ENCODE results near the gene PPM1H. TPM values are rescaled to one million over a fixed set of nuclear protein-coding genes. Genes with fewer than 3 reads are reported as not detected.

The PPM1H gene
- total RNA-seq, 1 donor = 13.4 TPM

DNA sequence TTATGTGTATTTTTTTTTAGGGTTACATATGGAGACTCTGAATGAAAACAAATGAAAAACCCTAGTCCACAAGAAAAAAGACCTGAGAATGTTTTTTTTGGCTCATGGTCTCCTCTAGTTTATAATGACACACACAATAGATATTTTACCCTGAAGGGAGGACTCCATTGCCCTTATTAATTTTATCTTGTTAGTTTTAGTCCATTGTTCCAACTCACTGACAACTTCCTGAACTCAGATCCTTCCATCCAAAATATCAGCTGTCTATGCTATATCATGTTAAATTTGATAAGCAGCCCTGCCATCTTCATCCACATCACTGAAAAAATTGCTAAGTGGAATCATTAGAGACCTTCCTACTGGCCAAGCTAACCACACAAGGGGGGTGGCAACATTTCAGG lies 236.2 kb downstream of the PPM1H start:
- Histone ChIP-seq H3K4me3 (ENCODE audit: insufficient read depth, low read length) (no peak overlapping the region), H3K27me3 (ENCODE audit: insufficient read depth, low read length) (no peaks in the 10 kb centered on the region), H3K4me1 (ENCODE audit: insufficient read depth, low read length) (peaks cover 48% of the 10 kb centered on the region), H3K79me2 (ENCODE audit: insufficient read depth, low read length) (no peaks in the 10 kb centered on the region), H2AFZ (ENCODE audit: low read length) (no peak overlapping the region), H3K36me3 (ENCODE audit: insufficient read depth, low read length) (no peaks in the 10 kb centered on the region), H3K4me2 (ENCODE audit: insufficient read depth, low read length) (no peak overlapping the region), H4K20me1 (ENCODE audit: insufficient read depth, low read length) (no peaks in the 10 kb centered on the region), H3K27ac (ENCODE audit: low read depth, low read length) (peak overlapping the region; percentile 84), H3K9me3 (ENCODE audit: low read depth, low read length) (no peaks in the 10 kb centered on the region)
- no peak for DNase-seq (ENCODE audit: insufficient read length, low spot score, missing footprints)
- TF ChIP-seq, protein P1, sequence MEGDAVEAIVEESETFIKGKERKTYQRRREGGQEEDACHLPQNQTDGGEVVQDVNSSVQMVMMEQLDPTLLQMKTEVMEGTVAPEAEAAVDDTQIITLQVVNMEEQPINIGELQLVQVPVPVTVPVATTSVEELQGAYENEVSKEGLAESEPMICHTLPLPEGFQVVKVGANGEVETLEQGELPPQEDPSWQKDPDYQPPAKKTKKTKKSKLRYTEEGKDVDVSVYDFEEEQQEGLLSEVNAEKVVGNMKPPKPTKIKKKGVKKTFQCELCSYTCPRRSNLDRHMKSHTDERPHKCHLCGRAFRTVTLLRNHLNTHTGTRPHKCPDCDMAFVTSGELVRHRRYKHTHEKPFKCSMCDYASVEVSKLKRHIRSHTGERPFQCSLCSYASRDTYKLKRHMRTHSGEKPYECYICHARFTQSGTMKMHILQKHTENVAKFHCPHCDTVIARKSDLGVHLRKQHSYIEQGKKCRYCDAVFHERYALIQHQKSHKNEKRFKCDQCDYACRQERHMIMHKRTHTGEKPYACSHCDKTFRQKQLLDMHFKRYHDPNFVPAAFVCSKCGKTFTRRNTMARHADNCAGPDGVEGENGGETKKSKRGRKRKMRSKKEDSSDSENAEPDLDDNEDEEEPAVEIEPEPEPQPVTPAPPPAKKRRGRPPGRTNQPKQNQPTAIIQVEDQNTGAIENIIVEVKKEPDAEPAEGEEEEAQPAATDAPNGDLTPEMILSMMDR (IDR thresholded peaks at IDR 0.05; ENCODE audit: extremely low read depth, low read depth, low read length) = no peak

DNA sequence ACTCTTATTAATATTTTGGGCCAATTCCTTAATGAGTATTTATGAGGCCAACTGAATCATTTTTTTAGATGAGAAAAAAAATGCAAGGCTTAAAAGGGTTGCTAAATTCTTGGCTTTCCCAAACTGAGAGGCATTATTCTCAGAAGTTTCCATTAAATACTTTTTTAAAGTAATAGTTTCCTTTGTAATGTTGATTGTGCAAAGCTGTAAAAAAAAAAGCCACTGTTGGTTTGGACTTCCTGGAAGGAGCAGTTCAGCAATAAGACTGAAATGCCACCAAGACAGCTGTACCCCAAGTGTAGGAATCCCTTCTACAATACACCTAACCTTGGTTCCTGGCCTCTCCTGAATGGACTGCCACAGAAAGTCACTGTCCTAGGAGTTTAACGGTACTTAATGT lies 237.1 kb downstream of the PPM1H start:
- TF ChIP-seq, protein P1 (IDR thresholded peaks at IDR 0.05; ENCODE audit: extremely low read depth, low read depth, low read length) = no peak
- peaks cover 48% of the 10 kb centered on the region for H3K4me1 ChIP-seq (ENCODE audit: insufficient read depth, low read length)
- no peak overlapping the region for H3K4me3 ChIP-seq (ENCODE audit: insufficient read depth, low read length)
- no peak overlapping the region for H2AFZ ChIP-seq (ENCODE audit: low read length)
- no peaks in the 10 kb centered on the region for H3K9me3 ChIP-seq (ENCODE audit: low read depth, low read length)
- no peaks in the 10 kb centered on the region for H3K36me3 ChIP-seq (ENCODE audit: insufficient read depth, low read length)
- H3K27me3 ChIP-seq (ENCODE audit: insufficient read depth, low read length) = no peaks in the 10 kb centered on the region
- no peaks in the 10 kb centered on the region for H4K20me1 ChIP-seq (ENCODE audit: insufficient read depth, low read length)
- H3K4me2 ChIP-seq (ENCODE audit: insufficient read depth, low read length) = no peak overlapping the region
- no peaks in the 10 kb centered on the region for H3K79me2 ChIP-seq (ENCODE audit: insufficient read depth, low read length)
- DNase-seq (ENCODE audit: insufficient read length, low spot score, missing footprints) = no peak
- H3K27ac ChIP-seq (ENCODE audit: low read depth, low read length) = peak overlapping the region; percentile 84

DNA sequence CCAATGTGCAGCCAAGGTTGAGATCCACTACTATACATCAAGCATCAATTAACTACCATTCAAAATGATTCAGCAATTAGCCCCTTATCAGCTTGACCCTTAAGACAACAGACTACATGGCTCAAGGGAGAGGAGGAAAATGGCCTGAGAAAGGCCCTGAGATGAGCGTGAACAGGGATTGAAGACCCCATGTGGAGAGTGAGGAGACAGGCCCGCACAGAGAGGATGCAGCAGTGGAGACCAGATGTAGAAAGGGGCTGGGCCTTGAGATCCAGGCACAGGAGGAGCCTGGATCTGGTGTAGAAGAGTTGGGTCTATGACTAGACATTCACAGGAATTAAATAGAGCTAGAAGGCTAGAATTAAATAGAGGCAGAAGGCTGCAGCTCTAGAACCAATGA lies 239.3 kb downstream of the PPM1H start:
- H3K79me2 ChIP-seq (ENCODE audit: insufficient read depth, low read length) = no peaks in the 10 kb centered on the region
- H3K9me3 ChIP-seq (ENCODE audit: low read depth, low read length) = no peaks in the 10 kb centered on the region

DNA sequence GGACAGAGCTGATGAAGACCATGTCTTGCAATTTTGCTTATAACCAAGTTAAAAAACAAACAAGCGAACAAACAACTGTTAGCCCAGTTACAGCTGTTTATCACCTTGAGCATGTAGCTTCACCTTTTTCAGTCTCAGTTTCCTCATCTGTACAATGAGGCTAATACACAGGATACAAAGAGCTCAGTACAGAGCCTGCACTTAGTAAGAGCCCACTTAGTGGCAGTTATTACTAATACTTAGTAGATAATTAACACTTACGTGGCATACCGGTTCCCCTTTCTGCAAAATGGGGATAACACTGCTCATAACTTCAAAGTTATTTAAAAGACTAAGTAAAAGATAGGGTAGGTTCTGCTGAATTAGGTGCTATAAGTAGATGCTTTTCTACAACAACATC lies 240.3 kb downstream of the PPM1H start:
- H3K79me2 ChIP-seq (ENCODE audit: insufficient read depth, low read length) = no peaks in the 10 kb centered on the region
- DNase-seq (ENCODE audit: insufficient read length, low spot score, missing footprints) = no peak
- no peak overlapping the region for H3K27ac ChIP-seq (ENCODE audit: low read depth, low read length)
- no peak overlapping the region for H3K4me2 ChIP-seq (ENCODE audit: insufficient read depth, low read length)
- H3K4me1 ChIP-seq (ENCODE audit: insufficient read depth, low read length) = peaks cover 41% of the 10 kb centered on the region
- no peaks in the 10 kb centered on the region for H3K27me3 ChIP-seq (ENCODE audit: insufficient read depth, low read length)
- H2AFZ ChIP-seq (ENCODE audit: low read length) = no peak overlapping the region
- no peaks in the 10 kb centered on the region for H4K20me1 ChIP-seq (ENCODE audit: insufficient read depth, low read length)
- no peaks in the 10 kb centered on the region for H3K9me3 ChIP-seq (ENCODE audit: low read depth, low read length)
- H3K4me3 ChIP-seq (ENCODE audit: insufficient read depth, low read length) = no peak overlapping the region
- H3K36me3 ChIP-seq (ENCODE audit: insufficient read depth, low read length) = no peaks in the 10 kb centered on the region
- TF ChIP-seq, protein P1 (IDR thresholded peaks at IDR 0.05; ENCODE audit: extremely low read depth, low read depth, low read length) = no peak

More for the DNA sequence above, 239.3 kb downstream of the PPM1H start:
- Histone ChIP-seq H3K4me2 (ENCODE audit: insufficient read depth, low read length) (no peak overlapping the region), H4K20me1 (ENCODE audit: insufficient read depth, low read length) (no peaks in the 10 kb centered on the region), H3K36me3 (ENCODE audit: insufficient read depth, low read length) (no peaks in the 10 kb centered on the region), H2AFZ (ENCODE audit: low read length) (no peak overlapping the region), H3K4me1 (ENCODE audit: insufficient read depth, low read length) (peaks cover 48% of the 10 kb centered on the region), H3K27me3 (ENCODE audit: insufficient read depth, low read length) (no peaks in the 10 kb centered on the region), H3K27ac (ENCODE audit: low read depth, low read length) (peak overlapping the region; percentile 11), H3K4me3 (ENCODE audit: insufficient read depth, low read length) (no peak overlapping the region)
- TF ChIP-seq, protein P1 (IDR thresholded peaks at IDR 0.05; ENCODE audit: extremely low read depth, low read depth, low read length) = no peak
- no peak for DNase-seq (ENCODE audit: insufficient read length, low spot score, missing footprints)

Measured in osteoblast (primary cell).